GM04503 (cell line): ENCODE data around the gene SYNGR2.

Source experiments
- DNase-seq: peaks from one replicate; pipeline ENCODE4 v3.0.0-alpha.2; 2012; ENCODE audit warnings: low read depth

SYNGR2 gene

GRCh38 chr17:78202666-78203065 is 34.3 kb downstream of the SYNGR2 start:
- no peak for DNase-seq

- no peak for DNase-seq
Observed at GRCh38 chr17:78204387-78205123, 36.2 kb downstream of the SYNGR2 start.

DNA sequence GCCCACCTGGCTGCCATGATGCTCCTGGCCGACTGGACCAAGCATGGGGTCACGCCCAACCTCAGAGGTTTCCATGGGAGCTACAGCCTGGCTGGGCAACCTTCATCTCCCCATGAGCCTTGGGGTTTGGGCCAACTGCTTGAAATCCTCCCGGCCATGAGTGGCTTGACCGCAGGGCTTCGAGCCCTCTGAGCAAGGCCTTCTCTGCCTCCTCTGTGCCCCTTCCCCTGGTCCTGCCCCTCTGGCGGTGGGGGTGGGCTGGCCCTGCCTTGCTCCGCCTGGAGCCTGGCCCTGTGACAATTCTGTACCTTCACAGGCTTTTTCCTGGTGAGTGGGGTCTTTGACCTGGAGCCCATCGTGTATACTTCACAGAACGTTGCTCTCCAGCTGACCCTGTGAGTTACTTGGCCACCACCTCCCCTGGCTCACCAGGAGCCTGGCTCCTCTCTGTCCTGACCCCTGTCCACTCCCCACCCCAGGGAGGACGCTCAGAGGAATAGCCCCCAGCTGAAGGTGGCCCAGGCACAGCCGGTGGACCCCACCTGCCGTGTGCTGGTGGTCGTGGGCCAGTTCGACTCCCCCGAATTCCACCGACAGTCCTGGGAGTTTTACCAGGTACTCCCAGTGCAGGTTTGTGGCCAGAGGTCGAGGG is 36.9 kb downstream of the SYNGR2 start:
- no peak for DNase-seq

- no peak for DNase-seq
Observed at GRCh38 chr17:78206298-78206697, 37.9 kb downstream of the SYNGR2 start.

GRCh38 chr17:78208486-78208885 is 40.1 kb downstream of the SYNGR2 start:
- no peak for DNase-seq

DNA sequence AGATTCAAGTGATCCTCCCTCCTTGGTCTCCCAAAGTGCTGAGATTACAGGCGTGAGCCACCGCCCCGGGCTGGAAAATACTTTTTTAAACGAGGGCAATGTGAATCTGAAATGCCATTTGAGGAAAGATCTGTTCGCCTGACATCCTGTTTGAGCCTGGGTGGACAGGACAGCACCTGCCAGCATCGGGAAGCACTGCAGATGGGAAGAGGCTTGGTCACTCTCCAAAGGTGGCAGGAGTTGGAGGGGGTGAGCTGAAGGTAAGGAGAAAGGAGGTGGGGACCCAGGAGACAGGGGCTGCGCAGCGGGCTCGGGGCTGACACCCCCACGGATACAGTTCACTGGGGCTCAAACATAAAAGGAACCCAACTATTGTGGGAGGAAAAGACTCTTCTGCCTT is 41.7 kb downstream of the SYNGR2 start:
- no peak for DNase-seq

GRCh38 chr17:78211032-78211431 is 42.7 kb downstream of the SYNGR2 start:
- DNase-seq: no peak

GRCh38 chr17:78214016-78214705 is 45.8 kb downstream of the SYNGR2 start, which contains the start of gene BIRC5:
Gene BIRC5, plus strand, starts transcription at chr17:78214253. Its CDS starts 64 bp downstream, at chr17:78214317.
- peak; percentile 18 for DNase-seq

GRCh38 chr17:78214706-78215061 is 46.3 kb downstream of the SYNGR2 start:
- DNase-seq: no peak

DNA sequence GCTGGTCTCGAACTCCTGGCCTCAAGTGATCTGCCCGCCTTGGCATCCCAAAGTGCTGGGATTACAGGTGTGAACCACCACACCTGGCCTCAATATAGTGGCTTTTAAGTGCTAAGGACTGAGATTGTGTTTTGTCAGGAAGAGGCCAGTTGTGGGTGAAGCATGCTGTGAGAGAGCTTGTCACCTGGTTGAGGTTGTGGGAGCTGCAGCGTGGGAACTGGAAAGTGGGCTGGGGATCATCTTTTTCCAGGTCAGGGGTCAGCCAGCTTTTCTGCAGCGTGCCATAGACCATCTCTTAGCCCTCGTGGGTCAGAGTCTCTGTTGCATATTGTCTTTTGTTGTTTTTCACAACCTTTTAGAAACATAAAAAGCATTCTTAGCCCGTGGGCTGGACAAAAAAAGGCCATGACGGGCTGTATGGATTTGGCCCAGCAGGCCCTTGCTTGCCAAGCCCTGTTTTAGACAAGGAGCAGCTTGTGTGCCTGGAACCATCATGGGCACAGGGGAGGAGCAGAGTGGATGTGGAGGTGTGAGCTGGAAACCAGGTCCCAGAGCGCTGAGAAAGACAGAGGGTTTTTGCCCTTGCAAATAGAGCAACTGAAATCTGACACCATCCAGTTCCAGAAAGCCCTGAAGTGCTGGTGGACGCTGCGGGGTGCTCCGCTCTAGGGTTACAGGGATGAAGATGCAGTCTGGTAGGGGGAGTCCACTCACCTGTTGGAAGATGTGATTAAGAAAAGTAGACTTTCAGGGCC is 51.2 kb downstream of the SYNGR2 start:
- DNase-seq: no peak
